Endothelial cell of umbilical vein (primary cell): ENCODE measurements around the gene GGA3.

Source experiments
- EZH2 ChIP-seq: IDR thresholded peaks from 2 replicates; pipeline ENCODE4 v1.6.1; 2012; ENCODE audit warnings: borderline replicate concordance, low read depth, mild to moderate bottlenecking, moderate library complexity, low read length, inconsistent platforms; ENCODE audit not compliant: severe bottlenecking
- JUN ChIP-seq: IDR thresholded peaks from 2 replicates; pipeline ENCODE4 v1.6.1; 2011; ENCODE audit warnings: borderline replicate concordance, low read depth; ENCODE audit not compliant: insufficient read length, insufficient read depth
- POLR2A ChIP-seq: IDR thresholded peaks from 2 replicates; pipeline ENCODE4 v1.6.1; 2012; ENCODE audit warnings: low read depth, mild to moderate bottlenecking, control low read depth, low read length
- POLR2AphosphoS5 ChIP-seq: IDR thresholded peaks from 2 replicates; pipeline ENCODE4 v1.6.1; 2012; ENCODE audit warnings: low read depth, mild to moderate bottlenecking, control low read depth, low read length, moderate library complexity; ENCODE audit not compliant: insufficient read depth
- TF ChIP-seq, protein P1 (sequence below), 2 donors: IDR thresholded peaks; 1 replicate in 1 of 2; 2 replicates in 1 of 2; pipeline ENCODE4 v1.5.1; 2011; ENCODE audit warnings: low read length in 2 of 2, mild to moderate bottlenecking in 2 of 2, moderate library complexity in 2 of 2, control low read depth in 1 of 2, inconsistent platforms in 1 of 2, low read depth in 1 of 2; ENCODE audit not compliant: insufficient read depth in 1 of 2; ENCODE audit errors: extremely low read depth in 1 of 2
- TF ChIP-seq, protein P2 (sequence below): IDR thresholded peaks from 2 replicates; pipeline ENCODE4 v1.6.1; 2011; ENCODE audit not compliant: insufficient read depth, insufficient read length

DNA sequence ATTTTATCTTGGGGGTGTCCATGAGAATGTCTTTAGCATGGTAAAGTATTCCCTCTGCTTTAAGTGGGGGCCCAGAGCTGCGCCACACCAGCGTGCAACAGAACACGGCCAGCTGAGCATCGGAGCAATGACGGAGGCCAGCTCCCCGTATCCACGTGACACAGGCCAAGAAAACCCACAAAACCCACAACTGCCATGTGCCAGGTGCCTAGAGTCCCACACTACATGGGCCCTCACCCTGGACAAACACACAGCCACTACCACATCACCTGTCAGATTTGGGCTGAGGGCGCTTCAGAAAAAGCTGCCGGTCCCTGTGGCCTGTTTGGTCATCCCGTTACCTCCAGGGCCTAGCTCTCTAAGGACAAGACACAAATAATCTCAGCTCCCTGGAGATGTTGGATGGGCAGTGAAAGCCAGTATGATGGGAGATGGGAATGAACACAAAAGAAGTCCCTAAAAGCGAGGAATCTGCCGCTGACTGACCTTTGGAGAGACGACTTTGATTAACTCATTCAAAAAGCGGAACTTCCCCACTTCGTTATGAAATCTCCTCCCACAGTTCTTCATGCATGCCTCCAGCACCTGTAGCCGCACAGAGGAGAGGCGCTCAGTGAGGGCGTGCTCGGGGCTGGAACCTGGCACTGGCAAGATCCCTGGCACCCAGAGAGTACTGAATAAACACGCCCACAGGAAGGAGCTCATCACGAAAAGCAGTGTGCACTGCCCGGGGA lies 17.1 kb downstream of the GGA3 start:
- TF ChIP-seq, protein P1, sequence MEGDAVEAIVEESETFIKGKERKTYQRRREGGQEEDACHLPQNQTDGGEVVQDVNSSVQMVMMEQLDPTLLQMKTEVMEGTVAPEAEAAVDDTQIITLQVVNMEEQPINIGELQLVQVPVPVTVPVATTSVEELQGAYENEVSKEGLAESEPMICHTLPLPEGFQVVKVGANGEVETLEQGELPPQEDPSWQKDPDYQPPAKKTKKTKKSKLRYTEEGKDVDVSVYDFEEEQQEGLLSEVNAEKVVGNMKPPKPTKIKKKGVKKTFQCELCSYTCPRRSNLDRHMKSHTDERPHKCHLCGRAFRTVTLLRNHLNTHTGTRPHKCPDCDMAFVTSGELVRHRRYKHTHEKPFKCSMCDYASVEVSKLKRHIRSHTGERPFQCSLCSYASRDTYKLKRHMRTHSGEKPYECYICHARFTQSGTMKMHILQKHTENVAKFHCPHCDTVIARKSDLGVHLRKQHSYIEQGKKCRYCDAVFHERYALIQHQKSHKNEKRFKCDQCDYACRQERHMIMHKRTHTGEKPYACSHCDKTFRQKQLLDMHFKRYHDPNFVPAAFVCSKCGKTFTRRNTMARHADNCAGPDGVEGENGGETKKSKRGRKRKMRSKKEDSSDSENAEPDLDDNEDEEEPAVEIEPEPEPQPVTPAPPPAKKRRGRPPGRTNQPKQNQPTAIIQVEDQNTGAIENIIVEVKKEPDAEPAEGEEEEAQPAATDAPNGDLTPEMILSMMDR (IDR thresholded peaks at IDR 0.05; ENCODE audit: extremely low read depth in 1 of 2, insufficient read depth in 1 of 2, low read depth in 1 of 2, low read length in 2 of 2) = no peak
- TF ChIP-seq JUN (no peak), POLR2AphosphoS5 (no peak), POLR2A (no peak), EZH2 (no peak)
- TF ChIP-seq, protein P2, sequence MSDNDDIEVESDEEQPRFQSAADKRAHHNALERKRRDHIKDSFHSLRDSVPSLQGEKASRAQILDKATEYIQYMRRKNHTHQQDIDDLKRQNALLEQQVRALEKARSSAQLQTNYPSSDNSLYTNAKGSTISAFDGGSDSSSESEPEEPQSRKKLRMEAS = no peak
